Astrocyte of the spinal cord (primary cell): Measurements from ENCODE around the gene GALR1.
A peak's percentile ranks its signal among the peaks of the same experiment; 100 is the strongest.

Source experiments
- DNase-seq: peaks from one replicate; pipeline ENCODE4 v3.0.0; 2011; ENCODE audit warnings: low read depth, low spot score
- H3K4me3 ChIP-seq: 2 replicates; pipeline ENCODE4 v1.5.1; 2011; ENCODE audit warnings: low read depth, mild to moderate bottlenecking, low read length, moderate library complexity
- CTCF ChIP-seq: IDR thresholded peaks from 2 replicates; pipeline ENCODE4 v1.5.1; 2012; ENCODE audit warnings: low read depth, mild to moderate bottlenecking, low read length, inconsistent platforms
- in situ Hi-C: cut with HindIII; loops from 2 replicates; pipeline ENCODE4 v1.10.0; 2017; ENCODE audit warnings: low sequenced_read_pairs

The GALR1 gene

GRCh38 chr18:77316008-77316407, 66.4 kb downstream of the GALR1 start:
- DNase-seq: no peak
- no peak overlapping the region for H3K4me3 ChIP-seq
- no peak for TF ChIP-seq CTCF
- in situ Hi-C loops: no loop called here

- in situ Hi-C loops: no loop called here
- no peak for TF ChIP-seq CTCF
- no peak overlapping the region for H3K4me3 ChIP-seq
- peak; percentile 61 for DNase-seq
Measured at GRCh38 chr18:77316641-77317040, 67.0 kb downstream of the GALR1 start.

GRCh38 chr18:77320971-77321559, 71.4 kb downstream of the GALR1 start:
- no peak for TF ChIP-seq CTCF
- no peak overlapping the region for H3K4me3 ChIP-seq
- in situ Hi-C loops: no loop called here
- DNase-seq: no peak

GRCh38 chr18:77321823-77322805, 72.5 kb downstream of the GALR1 start:
- no peak overlapping the region for H3K4me3 ChIP-seq
- in situ Hi-C loops: no loop called here
- DNase-seq: no peak
- no peak for TF ChIP-seq CTCF

- no peak for DNase-seq
- in situ Hi-C loops: no loop called here
- no peak for TF ChIP-seq CTCF
- no peak overlapping the region for H3K4me3 ChIP-seq
Measured at GRCh38 chr18:77323640-77324299, 74.1 kb downstream of the GALR1 start.
